Naive thymus-derived CD4-positive, alpha-beta T cell (primary cell): ENCODE data around the gene DDO. TPM values are rescaled to one million over a fixed set of nuclear protein-coding genes. Genes with fewer than 3 reads are reported as not detected.

Source experiments
- ATAC-seq: fragments of 150-1000 bp; cut with Tn5 transposase; 2 replicates; pipeline ENCODE4 v1.10.0; 2021; ENCODE audit warnings: mild to moderate bottlenecking, moderate library complexity
- CTCF ChIA-PET: fragments of 350-600 bp; sonication (Branson Sonifier 250); formaldehyde crosslinking; loops from one replicate; lab custom pipeline; 2021; ENCODE audit warnings: antibody characterized with exemption; lab: Charles Lee
- POLR2A ChIA-PET: fragments of 350-600 bp; sonication (Branson Sonifier 250); formaldehyde crosslinking; loops from one replicate; lab custom pipeline; 2021; ENCODE audit warnings: antibody characterized with exemption, inconsistent platforms; lab: Charles Lee
- DNase-seq, 9 donors: peaks; one replicate each; pipeline versions ENCODE4 v3.0.0 to v3.0.0-alpha.2; 2020 to 2022; ENCODE audit warnings: mixed read lengths in 1 of 9
- H3K27ac ChIP-seq: one replicate; pipeline ENCODE4 v1.7.0; 2013; ENCODE audit warnings: mild to moderate bottlenecking, low read depth, low read length, moderate library complexity
- H3K27me3 ChIP-seq, 2 donors: one replicate each; pipeline ENCODE4 v1.7.0; 2013; ENCODE audit warnings: low read length in 2 of 2, mild to moderate bottlenecking in 2 of 2, moderate library complexity in 2 of 2; ENCODE audit not compliant: control insufficient read depth in 2 of 2, insufficient read depth in 2 of 2
- H3K36me3 ChIP-seq, 3 experiments: 1 replicate in 2 of 3; 2 replicates in 1 of 3; pipeline ENCODE4 v1.7.0; 2013; ENCODE audit warnings: low read length in 3 of 3, mild to moderate bottlenecking in 3 of 3, moderate library complexity in 1 of 3; ENCODE audit not compliant: insufficient read depth in 3 of 3, control insufficient read depth in 2 of 3
- H3K4me1 ChIP-seq, 2 donors: one replicate each; pipeline ENCODE4 v1.7.0; 2013; ENCODE audit warnings: low read length in 2 of 2, mild to moderate bottlenecking in 2 of 2, moderate library complexity in 1 of 2; ENCODE audit not compliant: control insufficient read depth in 2 of 2, insufficient read depth in 2 of 2
- H3K4me3 ChIP-seq: 2 replicates; pipeline ENCODE4 v1.7.0; 2013; ENCODE audit warnings: mild to moderate bottlenecking, low read length
- H3K9me3 ChIP-seq, 3 experiments: 1 replicate in 2 of 3; 2 replicates in 1 of 3; pipeline ENCODE4 v1.7.0; 2013; ENCODE audit warnings: low read length in 3 of 3; ENCODE audit not compliant: control insufficient read depth in 2 of 3
- H3K27ac Mint-ChIP-seq, 9 donors: one replicate each; pipeline ENCODE4 v1.8.0; 2020 to 2022; ENCODE audit warnings: mixed read lengths in 9 of 9, mild to moderate bottlenecking in 8 of 9, moderate library complexity in 5 of 9, inconsistent platforms in 2 of 9
- H3K27me3 Mint-ChIP-seq, 5 donors: one replicate each; pipeline ENCODE4 v1.8.0; 2021 to 2022; ENCODE audit warnings: mixed read lengths in 5 of 5, mild to moderate bottlenecking in 1 of 5
- H3K36me3 Mint-ChIP-seq, 5 donors: one replicate each; pipeline ENCODE4 v1.8.0; 2020 to 2022; ENCODE audit warnings: mixed read lengths in 5 of 5, mild to moderate bottlenecking in 3 of 5, inconsistent platforms in 1 of 5
- H3K4me1 Mint-ChIP-seq, 7 donors: one replicate each; pipeline ENCODE4 v1.8.0; 2020 to 2022; ENCODE audit warnings: mixed read lengths in 7 of 7, mild to moderate bottlenecking in 3 of 7, inconsistent platforms in 1 of 7
- H3K4me3 Mint-ChIP-seq, 10 donors: one replicate each; pipeline ENCODE4 v1.8.0; 2020 to 2022; ENCODE audit warnings: mild to moderate bottlenecking in 10 of 10, mixed read lengths in 10 of 10, moderate library complexity in 6 of 10, inconsistent platforms in 2 of 10
- H3K9me3 Mint-ChIP-seq, 11 donors: one replicate each; pipeline ENCODE4 v1.8.0; 2020 to 2022; ENCODE audit warnings: mixed read lengths in 11 of 11, mild to moderate bottlenecking in 4 of 11, inconsistent platforms in 1 of 11, moderate library complexity in 1 of 11
- intact Hi-C, 2 donors: fragments of 100-400 bp; cut with micrococcal nuclease; formaldehyde crosslinking; loops; one replicate each; pipeline ENCODE4 v1.15.1; 2023
- polyA plus RNA-seq, 2 donors: library from polyadenylated mRNA; unstranded; fragments of 300-500 nt; fragmentation: Illumina TruSeq; gene quantifications; one replicate each; pipeline ENCODE4 v1.2.3, GENCODE V29; 2021
- total RNA-seq, 6 experiments: library from RNA in 5 of 6; stranded (reverse) in 5 of 6; gene quantifications; 1 replicate in 5 of 6; 2 replicates in 1 of 6; pipeline ENCODE4 v1.2.3 and lab custom pipeline; 2021 to 2026

The DDO gene
- total and polyA plus RNA-seq, 7 experiments from 2014 or later = 0.47 TPM; not detected in 6

DNA sequence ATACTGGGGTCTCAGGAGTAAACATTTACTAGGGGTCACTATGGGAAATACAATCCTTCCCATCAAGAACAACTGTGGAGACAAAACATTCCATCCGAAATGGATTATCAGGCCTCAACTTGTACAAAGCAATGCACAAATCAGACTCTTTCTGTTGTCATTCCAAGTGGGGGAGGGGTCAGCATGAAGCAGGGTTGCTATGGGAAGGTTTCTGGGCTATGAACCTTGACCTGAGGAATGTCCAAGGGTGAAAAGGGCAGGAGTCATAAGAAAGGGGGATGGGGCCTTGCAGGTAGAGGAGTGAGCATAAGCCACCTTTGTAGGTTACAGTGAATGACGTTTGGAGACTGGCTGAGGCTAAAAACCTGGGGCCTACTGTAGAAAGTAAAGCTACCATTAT is 60.4 kb downstream of the DDO start:
- Histone ChIP-seq H3K4me1 (no peaks in the 10 kb centered on the region), H3K27ac (no peak overlapping the region), H3K9me3 (no peaks in the 10 kb centered on the region), H3K4me3 (no peak overlapping the region), H3K27me3 (peaks cover 0 to 7% of the 10 kb centered on the region in 2 donors), H3K36me3 (no peaks in the 10 kb centered on the region)
- Mint-ChIP-seq H3K9me3 (peaks cover 0 to 2% (median 0%) of the 10 kb centered on the region in 11 donors), H3K27me3 (peaks cover 40 to 55% (median 47%) of the 10 kb centered on the region in 5 donors), H3K4me3 (no peak overlapping the region), H3K27ac (no peak overlapping the region), H3K4me1 (peaks cover 2 to 22% (median 14%) of the 10 kb centered on the region in 7 donors), H3K36me3 (peaks cover 0 to 6% (median 0%) of the 10 kb centered on the region in 5 donors)
- CTCF ChIA-PET = no interaction called here
- intact Hi-C loops = no loop called here
- no peak for DNase-seq
- POLR2A ChIA-PET = no interaction called here
- no peak for ATAC-seq

DNA sequence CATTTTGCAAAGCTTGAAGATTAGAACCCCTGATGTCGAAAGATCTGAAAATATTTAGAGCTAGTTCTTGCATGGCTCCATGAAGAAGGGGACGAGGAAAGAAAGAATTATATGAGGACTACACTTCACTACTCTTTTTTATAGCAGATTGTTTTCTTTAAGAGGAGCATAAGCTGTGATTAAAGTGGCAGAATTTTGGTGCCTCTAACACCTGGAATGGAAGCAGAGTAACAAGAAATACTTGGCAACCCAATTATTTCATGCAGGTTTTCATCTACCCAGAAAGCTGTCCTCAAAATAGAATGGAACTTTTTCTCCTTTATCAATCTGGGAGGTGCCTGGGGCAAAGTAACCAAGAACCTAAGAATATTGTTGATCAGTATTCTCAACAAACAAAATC is 61.2 kb downstream of the DDO start:
- CTCF ChIA-PET = no interaction called here
- H3K27ac ChIP-seq = no peak overlapping the region
- ATAC-seq (no peak), DNase-seq (no peak)
- no peaks in the 10 kb centered on the region for H3K36me3 ChIP-seq
- Mint-ChIP-seq H3K4me1 (peaks cover 2 to 22% (median 14%) of the 10 kb centered on the region in 7 donors), H3K27me3 (peaks cover 33 to 46% (median 40%) of the 10 kb centered on the region in 5 donors), H3K4me3 (no peak overlapping the region), H3K36me3 (peaks cover 0 to 6% (median 0%) of the 10 kb centered on the region in 5 donors), H3K27ac (no peak overlapping the region), H3K9me3 (peaks cover 0 to 2% (median 0%) of the 10 kb centered on the region in 11 donors)
- H3K9me3 ChIP-seq = no peaks in the 10 kb centered on the region
- H3K4me3 ChIP-seq = no peak overlapping the region
- POLR2A ChIA-PET = no interaction called here
- intact Hi-C loops = no loop called here
- H3K4me1 ChIP-seq = no peaks in the 10 kb centered on the region
- peaks cover 0 to 6% of the 10 kb centered on the region in 2 donors for H3K27me3 ChIP-seq

DNA sequence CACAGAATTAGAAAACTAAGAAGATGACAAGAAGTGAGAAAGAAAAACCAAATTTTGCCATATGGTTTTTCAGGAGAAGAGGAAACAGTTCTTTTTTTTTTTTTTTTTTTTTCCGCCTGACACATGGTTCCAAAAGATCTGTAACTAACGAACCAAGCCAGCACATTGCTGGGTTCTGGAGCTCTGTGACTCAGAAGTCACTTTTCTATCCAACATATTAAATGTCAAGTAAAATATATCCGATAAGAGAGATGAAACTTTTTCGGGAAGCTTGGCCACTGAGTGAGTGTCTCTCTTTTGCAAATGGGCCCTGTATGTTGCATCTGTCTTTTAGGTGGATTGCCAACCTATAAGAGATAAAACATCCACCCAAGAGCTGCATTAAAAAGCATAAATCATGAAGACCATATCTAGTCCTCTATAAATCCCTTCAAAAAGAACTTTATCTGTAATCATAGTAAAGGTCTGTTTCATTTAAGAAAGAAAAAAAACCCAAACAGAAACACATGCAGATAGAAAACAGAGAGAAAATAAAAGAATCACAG is 61.8 kb downstream of the DDO start:
- Mint-ChIP-seq H3K27me3 (peaks cover 27 to 40% (median 34%) of the 10 kb centered on the region in 5 donors), H3K27ac (no peak overlapping the region), H3K36me3 (peaks cover 0 to 6% (median 0%) of the 10 kb centered on the region in 5 donors), H3K4me3 (no peak overlapping the region), H3K4me1 (peaks cover 2 to 16% (median 14%) of the 10 kb centered on the region in 7 donors), H3K9me3 (peaks cover 0 to 2% (median 0%) of the 10 kb centered on the region in 11 donors)
- no peaks in the 10 kb centered on the region for H3K4me1 ChIP-seq
- POLR2A ChIA-PET = no interaction called here
- CTCF ChIA-PET = interaction anchor here (0.6 kb wide), 1 partner anchor 29 kb away, joined by 3 read pairs; no protein-coding TSS in a partner anchor
- DNase-seq = no peak
- intact Hi-C loops = no loop called here
- no peak overlapping the region for H3K27ac ChIP-seq
- H3K27me3 ChIP-seq = no peaks in the 10 kb centered on the region
- H3K9me3 ChIP-seq = no peaks in the 10 kb centered on the region
- no peaks in the 10 kb centered on the region for H3K36me3 ChIP-seq
- no peak overlapping the region for H3K4me3 ChIP-seq
- ATAC-seq = no peak

DNA sequence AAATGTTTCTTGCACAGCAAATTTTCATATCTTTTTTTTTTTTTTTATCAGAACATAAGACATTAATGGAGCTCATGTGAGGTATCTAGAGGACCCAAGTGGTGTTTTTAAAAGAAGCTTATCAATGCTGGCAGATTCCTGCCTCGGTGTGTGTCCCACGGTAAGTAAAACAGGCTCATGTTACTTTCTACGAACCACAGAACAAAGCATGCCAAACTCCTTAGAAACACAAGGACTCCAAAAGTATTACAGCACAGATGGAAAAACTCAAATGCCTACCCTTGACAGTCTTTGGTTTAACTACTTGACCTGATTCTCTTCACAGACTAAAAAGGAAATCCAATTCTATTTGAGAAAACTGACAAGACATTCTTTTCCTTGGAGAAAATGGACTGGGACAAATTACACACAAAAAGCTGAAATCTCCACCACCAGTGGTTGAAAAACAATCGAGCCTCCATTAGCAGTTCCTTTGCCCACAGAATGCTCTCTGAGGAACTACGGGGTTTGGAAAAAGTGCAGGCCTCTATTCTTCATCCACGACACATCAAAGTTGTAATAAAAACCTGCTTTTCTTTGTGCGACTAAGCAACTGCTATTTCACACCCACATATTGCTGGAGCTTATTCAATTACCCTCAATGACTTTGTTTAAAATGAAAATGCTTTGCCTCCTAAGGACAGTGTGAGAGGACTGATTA is 62.7 kb downstream of the DDO start:
- ChIA-PET CTCF (interaction anchor here (0.6 kb wide), 1 partner anchor 29 kb away, joined by 3 read pairs; no protein-coding TSS in a partner anchor), POLR2A (no interaction called here)
- H3K27ac Mint-ChIP-seq = no peak overlapping the region
- Histone ChIP-seq H3K4me3 (no peak overlapping the region), H3K27me3 (no peaks in the 10 kb centered on the region), H3K36me3 (no peaks in the 10 kb centered on the region), H3K27ac (no peak overlapping the region), H3K4me1 (no peaks in the 10 kb centered on the region), H3K9me3 (no peaks in the 10 kb centered on the region)
- no peak overlapping the region for H3K4me3 Mint-ChIP-seq
- DNase-seq = no peak
- H3K9me3 Mint-ChIP-seq = peaks cover 0 to 2% (median 0%) of the 10 kb centered on the region in 11 donors
- intact Hi-C loops = no loop called here
- no peak for ATAC-seq
- H3K36me3 Mint-ChIP-seq = peaks cover 0 to 6% (median 0%) of the 10 kb centered on the region in 5 donors
- H3K27me3 Mint-ChIP-seq = peaks cover 24 to 38% (median 32%) of the 10 kb centered on the region in 5 donors
- peaks cover 2 to 14% (median 14%) of the 10 kb centered on the region in 7 donors for H3K4me1 Mint-ChIP-seq

DNA sequence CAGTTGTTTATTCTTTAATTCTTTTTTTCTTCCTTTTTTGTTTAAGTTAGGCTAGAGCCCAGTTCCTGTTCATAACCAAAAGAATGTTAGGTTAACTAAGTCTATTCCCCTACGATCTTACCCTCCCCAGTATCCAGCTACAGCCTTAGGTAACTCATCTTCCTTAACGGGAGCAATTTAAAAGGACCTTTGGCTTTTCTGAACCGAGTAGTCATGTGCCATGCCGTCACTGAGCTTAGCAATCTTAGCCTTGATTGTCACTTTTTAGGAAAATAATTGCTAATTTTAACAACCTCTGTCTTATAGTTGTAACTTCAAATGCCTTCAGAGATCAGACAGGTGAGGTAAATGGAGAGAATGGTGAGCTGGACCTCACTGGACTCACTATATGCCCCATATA is 63.4 kb downstream of the DDO start:
- no peak overlapping the region for H3K27ac ChIP-seq
- no peaks in the 10 kb centered on the region for H3K9me3 Mint-ChIP-seq
- H3K36me3 Mint-ChIP-seq = peaks cover 0 to 6% (median 0%) of the 10 kb centered on the region in 5 donors
- no peak overlapping the region for H3K4me3 Mint-ChIP-seq
- ATAC-seq (no peak), DNase-seq (no peak)
- intact Hi-C loops = no loop called here
- H3K4me1 Mint-ChIP-seq = peaks cover 0 to 8% (median 7%) of the 10 kb centered on the region in 7 donors
- H3K27me3 ChIP-seq = no peaks in the 10 kb centered on the region
- no peak overlapping the region for H3K27ac Mint-ChIP-seq
- no peaks in the 10 kb centered on the region for H3K9me3 ChIP-seq
- H3K36me3 ChIP-seq = no peaks in the 10 kb centered on the region
- no peaks in the 10 kb centered on the region for H3K4me1 ChIP-seq
- CTCF ChIA-PET = no interaction called here
- H3K4me3 ChIP-seq = no peak overlapping the region
- POLR2A ChIA-PET = no interaction called here
- peaks cover 17 to 31% (median 25%) of the 10 kb centered on the region in 5 donors for H3K27me3 Mint-ChIP-seq

DNA sequence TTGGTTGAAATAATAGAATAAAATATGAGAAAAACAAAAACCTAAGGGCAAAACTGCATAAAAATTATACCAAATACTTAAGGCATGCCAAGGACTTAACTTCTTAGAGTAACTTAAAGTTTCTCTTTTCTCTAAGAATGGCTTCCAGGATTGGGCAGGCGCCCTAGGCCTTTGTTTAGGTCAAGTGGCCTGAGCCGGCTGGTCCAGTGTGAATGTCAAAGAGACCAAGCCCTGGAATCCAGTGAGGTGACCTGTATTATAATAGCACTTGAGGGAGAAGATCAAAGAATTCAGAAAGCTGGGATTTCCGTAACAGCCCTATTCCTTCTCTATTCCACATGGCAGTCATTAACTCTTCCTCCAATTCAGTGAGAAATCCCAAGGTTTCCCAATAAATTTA is 63.8 kb downstream of the DDO start:
- POLR2A ChIA-PET = no interaction called here
- no peaks in the 10 kb centered on the region for H3K9me3 ChIP-seq
- H3K27me3 Mint-ChIP-seq = peaks cover 13 to 27% (median 20%) of the 10 kb centered on the region in 5 donors

More for the DNA sequence above, 63.8 kb downstream of the DDO start:
- Histone ChIP-seq H3K36me3 (no peaks in the 10 kb centered on the region), H3K4me1 (no peaks in the 10 kb centered on the region), H3K27me3 (no peaks in the 10 kb centered on the region), H3K4me3 (no peak overlapping the region), H3K27ac (no peak overlapping the region)
- H3K9me3 Mint-ChIP-seq = no peaks in the 10 kb centered on the region
- intact Hi-C loops = no loop called here
- no peak for ATAC-seq
- H3K36me3 Mint-ChIP-seq = peaks cover 0 to 2% (median 0%) of the 10 kb centered on the region in 5 donors
- CTCF ChIA-PET = no interaction called here
- no peak overlapping the region for H3K4me3 Mint-ChIP-seq
- no peak for DNase-seq
- no peak overlapping the region for H3K27ac Mint-ChIP-seq
- H3K4me1 Mint-ChIP-seq = peaks cover 0 to 4% (median 2%) of the 10 kb centered on the region in 7 donors
